ENCODE measurements around the gene PRCC. TPM values are rescaled to one million over a fixed set of nuclear protein-coding genes. Genes with fewer than 3 reads are reported as not detected.

The PRCC gene
- total RNA-seq, 1 donor from 2014 or later, result 75.5 TPM

DNA sequence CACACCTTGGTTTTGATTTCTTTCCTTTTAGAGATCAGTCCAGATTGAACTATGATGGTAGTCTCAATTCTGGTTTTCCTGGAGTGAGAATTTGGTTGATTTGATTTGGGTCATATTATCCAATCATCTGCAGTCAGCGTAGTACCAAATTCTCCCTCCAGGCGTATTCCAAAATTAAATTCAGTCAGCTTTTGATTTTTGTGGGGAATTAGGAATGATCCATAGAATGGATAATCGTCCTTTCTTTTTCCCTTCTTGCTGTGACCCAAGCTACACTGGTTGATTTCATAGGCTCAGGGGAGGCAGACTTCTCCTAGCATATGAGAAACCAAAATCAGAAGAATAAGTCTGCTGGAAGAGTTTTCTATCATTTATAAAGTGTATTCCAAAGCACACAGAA is 4.9 kb downstream of the PRCC start:
- no peak overlapping the region for H2AFZ ChIP-seq (ENCODE audit: low read depth, low read length)
- TF ChIP-seq EZH2 (IDR thresholded peaks at IDR 0.05; ENCODE audit: insufficient read depth, low read length), result no peak
- TF ChIP-seq, protein P1, sequence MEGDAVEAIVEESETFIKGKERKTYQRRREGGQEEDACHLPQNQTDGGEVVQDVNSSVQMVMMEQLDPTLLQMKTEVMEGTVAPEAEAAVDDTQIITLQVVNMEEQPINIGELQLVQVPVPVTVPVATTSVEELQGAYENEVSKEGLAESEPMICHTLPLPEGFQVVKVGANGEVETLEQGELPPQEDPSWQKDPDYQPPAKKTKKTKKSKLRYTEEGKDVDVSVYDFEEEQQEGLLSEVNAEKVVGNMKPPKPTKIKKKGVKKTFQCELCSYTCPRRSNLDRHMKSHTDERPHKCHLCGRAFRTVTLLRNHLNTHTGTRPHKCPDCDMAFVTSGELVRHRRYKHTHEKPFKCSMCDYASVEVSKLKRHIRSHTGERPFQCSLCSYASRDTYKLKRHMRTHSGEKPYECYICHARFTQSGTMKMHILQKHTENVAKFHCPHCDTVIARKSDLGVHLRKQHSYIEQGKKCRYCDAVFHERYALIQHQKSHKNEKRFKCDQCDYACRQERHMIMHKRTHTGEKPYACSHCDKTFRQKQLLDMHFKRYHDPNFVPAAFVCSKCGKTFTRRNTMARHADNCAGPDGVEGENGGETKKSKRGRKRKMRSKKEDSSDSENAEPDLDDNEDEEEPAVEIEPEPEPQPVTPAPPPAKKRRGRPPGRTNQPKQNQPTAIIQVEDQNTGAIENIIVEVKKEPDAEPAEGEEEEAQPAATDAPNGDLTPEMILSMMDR (IDR thresholded peaks at IDR 0.05; ENCODE audit: insufficient read depth, low read depth, low read length), result no peak
- no peak overlapping the region for H3K4me3 ChIP-seq (ENCODE audit: insufficient read depth, low read depth, low read length)
- Mint-ChIP-seq H3K27ac (ENCODE audit: unreplicated experiment) (no peak overlapping the region), H3K9me3 (ENCODE audit: unreplicated experiment) (no peaks in the 10 kb centered on the region), H3K27me3 (ENCODE audit: low read depth, unreplicated experiment) (no peaks in the 10 kb centered on the region), H3K4me3 (ENCODE audit: unreplicated experiment) (no peak overlapping the region), H3K4me1 (ENCODE audit: low read depth, unreplicated experiment) (peaks cover 37% of the 10 kb centered on the region), H3K36me3 (ENCODE audit: low read depth, unreplicated experiment) (peaks cover 7% of the 10 kb centered on the region)
- DNase-seq (ENCODE audit: low read depth), result no peak
- peaks cover 76% of the 10 kb centered on the region for H4K20me1 ChIP-seq (ENCODE audit: insufficient read depth, low read length)
- no peaks in the 10 kb centered on the region for H3K9me3 ChIP-seq (ENCODE audit: insufficient read depth, low read depth, low read length)
- H3K36me3 ChIP-seq (ENCODE audit: insufficient read depth, low read length), result peaks cover 3% of the 10 kb centered on the region
- H3K4me1 ChIP-seq (ENCODE audit: insufficient read depth, low read length), result peaks cover 10% of the 10 kb centered on the region
- no peaks in the 10 kb centered on the region for H3K27me3 ChIP-seq (ENCODE audit: insufficient read depth, low read length)
- no peak overlapping the region for H3K27ac ChIP-seq (ENCODE audit: low read depth, low read length)
- H3K9ac ChIP-seq (ENCODE audit: low read length), result no peak overlapping the region
- peaks cover 92% of the 10 kb centered on the region for H3K79me2 ChIP-seq (ENCODE audit: insufficient read depth, low read length)
- no peak overlapping the region for H3K4me2 ChIP-seq (ENCODE audit: low read length)
- FAIRE-seq, result no peak

GRCh38 chr1:156772728-156773497 is 5.6 kb downstream of the PRCC start:
- Histone ChIP-seq H3K27ac (ENCODE audit: low read depth, low read length) (no peak overlapping the region), H3K36me3 (ENCODE audit: insufficient read depth, low read length) (peaks cover 3% of the 10 kb centered on the region), H3K4me3 (ENCODE audit: insufficient read depth, low read depth, low read length) (no peak overlapping the region), H3K79me2 (ENCODE audit: insufficient read depth, low read length) (peaks cover 93% of the 10 kb centered on the region), H3K9ac (ENCODE audit: low read length) (no peak overlapping the region), H3K4me1 (ENCODE audit: insufficient read depth, low read length) (peaks cover 10% of the 10 kb centered on the region), H4K20me1 (ENCODE audit: insufficient read depth, low read length) (peaks cover 83% of the 10 kb centered on the region), H2AFZ (ENCODE audit: low read depth, low read length) (no peak overlapping the region), H3K27me3 (ENCODE audit: insufficient read depth, low read length) (no peaks in the 10 kb centered on the region), H3K4me2 (ENCODE audit: low read length) (no peak overlapping the region), H3K9me3 (ENCODE audit: insufficient read depth, low read depth, low read length) (no peaks in the 10 kb centered on the region)
- TF ChIP-seq, protein P1 (IDR thresholded peaks at IDR 0.05; ENCODE audit: insufficient read depth, low read depth, low read length), result no peak
- TF ChIP-seq EZH2 (IDR thresholded peaks at IDR 0.05; ENCODE audit: insufficient read depth, low read length), result no peak
- Mint-ChIP-seq H3K36me3 (ENCODE audit: low read depth, unreplicated experiment) (peaks cover 7% of the 10 kb centered on the region), H3K4me3 (ENCODE audit: unreplicated experiment) (peak overlapping the region; percentile 66), H3K27ac (ENCODE audit: unreplicated experiment) (no peak overlapping the region), H3K27me3 (ENCODE audit: low read depth, unreplicated experiment) (no peaks in the 10 kb centered on the region), H3K4me1 (ENCODE audit: low read depth, unreplicated experiment) (peaks cover 40% of the 10 kb centered on the region), H3K9me3 (ENCODE audit: unreplicated experiment) (no peaks in the 10 kb centered on the region)
- DNase-seq (ENCODE audit: low read depth) (no peak), FAIRE-seq (no peak)

DNA sequence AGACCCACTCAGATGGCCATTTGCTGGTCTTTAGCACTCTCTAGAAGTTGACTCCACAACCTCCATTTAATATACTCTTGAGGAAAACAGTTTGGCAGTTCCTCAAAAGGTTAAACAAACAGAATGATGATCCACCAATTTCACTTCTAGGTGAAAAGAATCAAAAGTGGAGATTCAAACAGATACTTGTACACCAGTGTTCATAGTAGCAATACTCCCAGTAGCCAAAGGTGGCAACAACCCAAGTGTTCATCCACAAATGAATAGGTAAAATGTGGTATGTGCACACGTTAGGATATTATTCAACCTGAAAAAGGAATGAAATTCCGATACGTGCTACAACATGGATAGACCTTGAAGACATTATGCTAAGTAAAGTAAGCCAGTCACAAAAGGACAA is 6.3 kb downstream of the PRCC start:
- Mint-ChIP-seq H3K36me3 (ENCODE audit: low read depth, unreplicated experiment) (peaks cover 7% of the 10 kb centered on the region), H3K9me3 (ENCODE audit: unreplicated experiment) (no peaks in the 10 kb centered on the region), H3K27ac (ENCODE audit: unreplicated experiment) (no peak overlapping the region), H3K4me1 (ENCODE audit: low read depth, unreplicated experiment) (peaks cover 39% of the 10 kb centered on the region), H3K27me3 (ENCODE audit: low read depth, unreplicated experiment) (no peaks in the 10 kb centered on the region), H3K4me3 (ENCODE audit: unreplicated experiment) (no peak overlapping the region)
- Histone ChIP-seq H3K4me1 (ENCODE audit: insufficient read depth, low read length) (peaks cover 9% of the 10 kb centered on the region), H3K27me3 (ENCODE audit: insufficient read depth, low read length) (no peaks in the 10 kb centered on the region), H2AFZ (ENCODE audit: low read depth, low read length) (no peak overlapping the region), H4K20me1 (ENCODE audit: insufficient read depth, low read length) (peaks cover 84% of the 10 kb centered on the region), H3K27ac (ENCODE audit: low read depth, low read length) (no peak overlapping the region), H3K79me2 (ENCODE audit: insufficient read depth, low read length) (peaks cover 93% of the 10 kb centered on the region), H3K36me3 (ENCODE audit: insufficient read depth, low read length) (peaks cover 3% of the 10 kb centered on the region), H3K9me3 (ENCODE audit: insufficient read depth, low read depth, low read length) (no peaks in the 10 kb centered on the region), H3K9ac (ENCODE audit: low read length) (no peak overlapping the region), H3K4me3 (ENCODE audit: insufficient read depth, low read depth, low read length) (no peak overlapping the region), H3K4me2 (ENCODE audit: low read length) (no peak overlapping the region)
- no peak for FAIRE-seq
- no peak for DNase-seq (ENCODE audit: low read depth)
- TF ChIP-seq EZH2 (IDR thresholded peaks at IDR 0.05; ENCODE audit: insufficient read depth, low read length), result no peak
- TF ChIP-seq, protein P1 (IDR thresholded peaks at IDR 0.05; ENCODE audit: insufficient read depth, low read depth, low read length), result no peak
